HEK293 (cell line): Measurements from ENCODE around the gene SRP9.

Experiments
- CTCF ChIA-PET: fragments of 350-600 bp; formaldehyde crosslinking; extraction: SDS; loops from one replicate; lab custom pipeline; 2021; ENCODE audit warnings: antibody characterized with exemption; lab: Yijun Ruan, JAX
- POLR2A ChIA-PET: fragments of 300-600 bp; formaldehyde crosslinking; extraction: SDS; loops from one replicate; lab custom pipeline; 2020; ENCODE audit warnings: antibody characterized with exemption, inconsistent platforms; lab: Yijun Ruan, JAX
- H3K27ac ChIP-seq: fragments of 200-500 bp; sonication (Bioruptor generic); 2 replicates; pipeline ENCODE4 v1.5.1; 2014; ENCODE audit warnings: low read depth, low read length, control low read depth, inconsistent platforms; ENCODE audit errors: extremely low read depth
- H3K36me3 ChIP-seq, 2 experiments: fragments of 200-500 bp in 1 of 2; sonication (Bioruptor generic) in 1 of 2; 1 replicate in 1 of 2; 2 replicates in 1 of 2; pipeline ENCODE4 v1.5.1; 2014 to 2017; ENCODE audit warnings: inconsistent platforms in 2 of 2, low read length in 2 of 2; ENCODE audit not compliant: control insufficient read depth in 2 of 2, insufficient read depth in 1 of 2
- H3K4me1 ChIP-seq: fragments of 200-500 bp; sonication (Bioruptor generic); 2 replicates; pipeline ENCODE4 v1.5.1; 2014; ENCODE audit warnings: mild to moderate bottlenecking, low read length, inconsistent platforms; ENCODE audit not compliant: control insufficient read depth, insufficient read depth
- H3K4me3 ChIP-seq: 2 replicates; pipeline ENCODE4 v1.5.1; 2011; ENCODE audit warnings: low read depth, mild to moderate bottlenecking, control low read depth, low read length, moderate library complexity
- H3K9me3 ChIP-seq: fragments of 200-500 bp; sonication (Bioruptor generic); 2 replicates; pipeline ENCODE4 v1.5.1; 2014; ENCODE audit warnings: low read depth, low read length, inconsistent platforms; ENCODE audit not compliant: control insufficient read depth, insufficient read depth
- HOXA7 ChIP-seq: sonication (generic); formaldehyde crosslinking; IDR thresholded peaks from 2 replicates; pipeline ENCODE4 v1.8.1; 2022; ENCODE audit warnings: missing genetic modification reagents, borderline replicate concordance
- YY1 ChIP-seq: fragments of 450-650 bp; formaldehyde crosslinking; IDR thresholded peaks from 2 replicates; pipeline ENCODE4 v1.5.1; 2018; ENCODE audit warnings: missing biosample characterization, missing genetic modification characterization
- ZNF2 ChIP-seq: fragments of 450-650 bp; formaldehyde crosslinking; IDR thresholded peaks from 2 replicates; pipeline ENCODE4 v1.5.1; 2016; ENCODE audit warnings: missing biosample characterization, missing genetic modification characterization
- ZNF501 ChIP-seq: fragments of 450-650 bp; formaldehyde crosslinking; IDR thresholded peaks from 2 replicates; pipeline ENCODE4 v1.5.1; 2016; ENCODE audit warnings: missing biosample characterization, missing genetic modification characterization
- ZNF560 ChIP-seq: fragments of 450-650 bp; formaldehyde crosslinking; IDR thresholded peaks from 2 replicates; pipeline ENCODE4 v1.5.1; 2017; ENCODE audit warnings: missing biosample characterization, missing genetic modification characterization, borderline replicate concordance
- ZNF624 ChIP-seq: fragments of 450-650 bp; formaldehyde crosslinking; IDR thresholded peaks from 2 replicates; pipeline ENCODE4 v1.5.1; 2017; ENCODE audit warnings: missing biosample characterization, missing genetic modification characterization
- ZNF660 ChIP-seq: fragments of 450-650 bp; IDR thresholded peaks from 2 replicates; pipeline ENCODE4 v1.5.1; 2018; ENCODE audit warnings: missing biosample characterization, mild to moderate bottlenecking, missing genetic modification characterization
- ZNF747 ChIP-seq: fragments of 450-650 bp; formaldehyde crosslinking; IDR thresholded peaks from 2 replicates; pipeline ENCODE4 v1.5.1; 2016; ENCODE audit warnings: missing biosample characterization, missing genetic modification characterization
- ZNF76 ChIP-seq: fragments of 450-650 bp; formaldehyde crosslinking; IDR thresholded peaks from 2 replicates; pipeline ENCODE4; 2016; ENCODE audit warnings: low read depth, missing biosample characterization, missing genetic modification characterization, borderline replicate concordance
- ZNF792 ChIP-seq: fragments of 450-650 bp; formaldehyde crosslinking; IDR thresholded peaks from 2 replicates; pipeline ENCODE4 v1.5.1; 2016; ENCODE audit warnings: missing biosample characterization, missing genetic modification characterization
- TF ChIP-seq, protein P1 (sequence below): fragments of 450-650 bp; IDR thresholded peaks from 2 replicates; pipeline ENCODE4 v1.5.1; 2018; ENCODE audit warnings: missing biosample characterization, missing genetic modification characterization
- TF ChIP-seq, protein P2 (sequence below): fragments of 450-650 bp; formaldehyde crosslinking; IDR thresholded peaks from 2 replicates; pipeline ENCODE4 v1.5.1; 2016; ENCODE audit warnings: missing biosample characterization, missing genetic modification characterization, low read depth
- TF ChIP-seq, protein P3 (sequence below): fragments of 450-650 bp; formaldehyde crosslinking; IDR thresholded peaks from 2 replicates; pipeline ENCODE4 v1.5.1; 2016; ENCODE audit warnings: missing biosample characterization, missing genetic modification characterization
- TF ChIP-seq, protein P4 (sequence below): fragments of 450-650 bp; formaldehyde crosslinking; IDR thresholded peaks from 2 replicates; pipeline ENCODE4 v1.5.1; 2016; ENCODE audit warnings: missing biosample characterization, missing genetic modification characterization
- TF ChIP-seq, protein P5 (sequence below): fragments of 450-650 bp; formaldehyde crosslinking; IDR thresholded peaks from 2 replicates; pipeline ENCODE4 v1.5.1; 2016; ENCODE audit warnings: missing biosample characterization, missing genetic modification characterization
- TF ChIP-seq, protein P6 (sequence below): fragments of 450-650 bp; formaldehyde crosslinking; IDR thresholded peaks from 2 replicates; pipeline ENCODE4 v1.5.1; 2016; ENCODE audit warnings: missing biosample characterization, missing genetic modification characterization
- TF ChIP-seq, protein P7 (sequence below): fragments of 450-650 bp; formaldehyde crosslinking; IDR thresholded peaks from 2 replicates; pipeline ENCODE4 v1.5.1; 2016; ENCODE audit warnings: missing biosample characterization, missing genetic modification characterization

Gene SRP9

DNA sequence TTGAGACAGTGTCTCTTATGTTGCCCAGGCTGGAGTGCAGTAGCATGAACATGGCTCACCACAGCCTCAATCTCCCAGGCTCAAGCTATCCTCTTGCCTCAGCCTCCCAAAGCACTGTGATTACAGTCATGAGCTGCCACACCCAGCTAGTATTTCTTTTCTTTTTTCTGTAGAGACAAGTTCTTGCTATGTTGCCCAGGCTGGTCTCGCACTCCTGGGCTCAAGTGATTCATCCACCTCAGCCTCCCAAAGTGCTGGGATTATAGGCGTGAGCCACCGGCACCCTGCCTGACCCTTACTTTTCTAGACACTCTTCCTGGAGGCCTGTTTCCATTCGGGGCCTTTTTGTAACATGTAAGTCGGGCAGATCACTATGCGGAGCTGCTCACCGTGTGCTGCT, 30.1 kb upstream of the SRP9 start:
- ChIA-PET POLR2A (interaction anchor here (0.5 to 2.0 kb wide), 13 partner anchors 9 to 438 kb away, joined by 3 to 27 read pairs (median 4); partner anchors contain the start of gene ENAH), CTCF (interaction anchor here (0.6 to 2.2 kb wide), 4 partner anchors 12 to 98 kb away, joined by 3 to 12 read pairs (median 4); no protein-coding TSS in a partner anchor)
- H3K4me3 ChIP-seq: no peak overlapping the region
- H3K36me3 ChIP-seq: no peaks in the 10 kb centered on the region
- no peak overlapping the region; the same call in 1 of the 2 replicates for H3K27ac ChIP-seq
- H3K4me1 ChIP-seq: no peaks in the 10 kb centered on the region
- H3K9me3 ChIP-seq: no peaks in the 10 kb centered on the region
- TF ChIP-seq, protein P1, sequence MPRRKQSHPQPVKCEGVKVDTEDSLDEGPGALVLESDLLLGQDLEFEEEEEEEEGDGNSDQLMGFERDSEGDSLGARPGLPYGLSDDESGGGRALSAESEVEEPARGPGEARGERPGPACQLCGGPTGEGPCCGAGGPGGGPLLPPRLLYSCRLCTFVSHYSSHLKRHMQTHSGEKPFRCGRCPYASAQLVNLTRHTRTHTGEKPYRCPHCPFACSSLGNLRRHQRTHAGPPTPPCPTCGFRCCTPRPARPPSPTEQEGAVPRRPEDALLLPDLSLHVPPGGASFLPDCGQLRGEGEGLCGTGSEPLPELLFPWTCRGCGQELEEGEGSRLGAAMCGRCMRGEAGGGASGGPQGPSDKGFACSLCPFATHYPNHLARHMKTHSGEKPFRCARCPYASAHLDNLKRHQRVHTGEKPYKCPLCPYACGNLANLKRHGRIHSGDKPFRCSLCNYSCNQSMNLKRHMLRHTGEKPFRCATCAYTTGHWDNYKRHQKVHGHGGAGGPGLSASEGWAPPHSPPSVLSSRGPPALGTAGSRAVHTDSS (tag by site-specific recombination): no peak
- TF ChIP-seq ZNF501 (tag by site-specific recombination): no peak
- TF ChIP-seq, protein P2, sequence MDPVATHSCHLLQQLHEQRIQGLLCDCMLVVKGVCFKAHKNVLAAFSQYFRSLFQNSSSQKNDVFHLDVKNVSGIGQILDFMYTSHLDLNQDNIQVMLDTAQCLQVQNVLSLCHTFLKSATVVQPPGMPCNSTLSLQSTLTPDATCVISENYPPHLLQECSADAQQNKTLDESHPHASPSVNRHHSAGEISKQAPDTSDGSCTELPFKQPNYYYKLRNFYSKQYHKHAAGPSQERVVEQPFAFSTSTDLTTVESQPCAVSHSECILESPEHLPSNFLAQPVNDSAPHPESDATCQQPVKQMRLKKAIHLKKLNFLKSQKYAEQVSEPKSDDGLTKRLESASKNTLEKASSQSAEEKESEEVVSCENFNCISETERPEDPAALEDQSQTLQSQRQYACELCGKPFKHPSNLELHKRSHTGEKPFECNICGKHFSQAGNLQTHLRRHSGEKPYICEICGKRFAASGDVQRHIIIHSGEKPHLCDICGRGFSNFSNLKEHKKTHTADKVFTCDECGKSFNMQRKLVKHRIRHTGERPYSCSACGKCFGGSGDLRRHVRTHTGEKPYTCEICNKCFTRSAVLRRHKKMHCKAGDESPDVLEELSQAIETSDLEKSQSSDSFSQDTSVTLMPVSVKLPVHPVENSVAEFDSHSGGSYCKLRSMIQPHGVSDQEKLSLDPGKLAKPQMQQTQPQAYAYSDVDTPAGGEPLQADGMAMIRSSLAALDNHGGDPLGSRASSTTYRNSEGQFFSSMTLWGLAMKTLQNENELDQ (tag by site-specific recombination): no peak

DNA sequence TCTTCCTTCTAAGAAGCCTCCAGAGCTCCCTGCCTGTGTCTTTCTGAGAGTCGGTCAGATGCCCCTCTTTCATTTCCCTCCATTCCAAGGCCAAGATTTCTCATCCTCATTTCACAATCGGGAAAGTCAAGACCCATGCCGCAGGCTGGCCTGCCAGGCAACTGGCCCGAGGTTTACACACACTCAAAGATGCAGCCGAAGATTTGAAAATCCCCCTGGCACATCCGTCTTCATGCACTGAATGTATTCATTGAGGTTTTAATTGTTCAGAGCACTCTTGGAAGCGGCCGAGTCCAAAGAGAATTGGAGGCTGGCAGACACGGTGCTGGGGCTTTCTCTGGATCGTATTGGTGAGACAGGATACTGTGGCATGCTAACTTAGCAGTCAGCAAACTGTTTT, 29.1 kb upstream of the SRP9 start:
- ChIA-PET CTCF (interaction anchor here (2.2 kb wide), 1 partner anchor 24 kb away, joined by 12 read pairs; no protein-coding TSS in a partner anchor), POLR2A (interaction anchor here (0.6 kb wide), 1 partner anchor 22 kb away, joined by 16 read pairs; no protein-coding TSS in a partner anchor)
- Histone ChIP-seq H3K27ac (no peak overlapping the region), H3K9me3 (no peaks in the 10 kb centered on the region), H3K36me3 (no peaks in the 10 kb centered on the region), H3K4me1 (no peaks in the 10 kb centered on the region), H3K4me3 (no peak overlapping the region)
- no peak for TF ChIP-seq ZNF792 (tag by site-specific recombination)
- TF ChIP-seq ZNF624: no peak
- TF ChIP-seq ZNF2 (tag by site-specific recombination): no peak
- no peak for TF ChIP-seq ZNF560 (tag by site-specific recombination)
- TF ChIP-seq HOXA7 (CRISPR knock-in tag): no peak
- TF ChIP-seq, protein P3, sequence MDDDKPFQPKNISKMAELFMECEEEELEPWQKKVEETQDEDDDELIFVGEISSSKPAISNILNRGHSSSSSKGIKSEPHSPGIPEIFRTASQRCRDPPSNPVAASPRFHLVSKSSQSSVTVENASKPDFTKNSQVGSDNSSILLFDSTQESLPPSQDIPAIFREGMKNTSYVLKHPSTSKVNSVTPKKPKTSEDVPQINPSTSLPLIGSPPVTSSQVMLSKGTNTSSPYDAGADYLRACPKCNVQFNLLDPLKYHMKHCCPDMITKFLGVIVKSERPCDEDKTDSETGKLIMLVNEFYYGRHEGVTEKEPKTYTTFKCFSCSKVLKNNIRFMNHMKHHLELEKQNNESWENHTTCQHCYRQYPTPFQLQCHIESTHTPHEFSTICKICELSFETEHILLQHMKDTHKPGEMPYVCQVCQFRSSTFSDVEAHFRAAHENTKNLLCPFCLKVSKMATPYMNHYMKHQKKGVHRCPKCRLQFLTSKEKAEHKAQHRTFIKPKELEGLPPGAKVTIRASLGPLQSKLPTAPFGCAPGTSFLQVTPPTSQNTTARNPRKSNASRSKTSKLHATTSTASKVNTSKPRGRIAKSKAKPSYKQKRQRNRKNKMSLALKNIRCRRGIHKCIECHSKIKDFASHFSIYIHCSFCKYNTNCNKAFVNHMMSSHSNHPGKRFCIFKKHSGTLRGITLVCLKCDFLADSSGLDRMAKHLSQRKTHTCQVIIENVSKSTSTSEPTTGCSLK (tag by site-specific recombination): no peak
- no peak for TF ChIP-seq ZNF660 (tag by site-specific recombination)
- TF ChIP-seq, protein P4, sequence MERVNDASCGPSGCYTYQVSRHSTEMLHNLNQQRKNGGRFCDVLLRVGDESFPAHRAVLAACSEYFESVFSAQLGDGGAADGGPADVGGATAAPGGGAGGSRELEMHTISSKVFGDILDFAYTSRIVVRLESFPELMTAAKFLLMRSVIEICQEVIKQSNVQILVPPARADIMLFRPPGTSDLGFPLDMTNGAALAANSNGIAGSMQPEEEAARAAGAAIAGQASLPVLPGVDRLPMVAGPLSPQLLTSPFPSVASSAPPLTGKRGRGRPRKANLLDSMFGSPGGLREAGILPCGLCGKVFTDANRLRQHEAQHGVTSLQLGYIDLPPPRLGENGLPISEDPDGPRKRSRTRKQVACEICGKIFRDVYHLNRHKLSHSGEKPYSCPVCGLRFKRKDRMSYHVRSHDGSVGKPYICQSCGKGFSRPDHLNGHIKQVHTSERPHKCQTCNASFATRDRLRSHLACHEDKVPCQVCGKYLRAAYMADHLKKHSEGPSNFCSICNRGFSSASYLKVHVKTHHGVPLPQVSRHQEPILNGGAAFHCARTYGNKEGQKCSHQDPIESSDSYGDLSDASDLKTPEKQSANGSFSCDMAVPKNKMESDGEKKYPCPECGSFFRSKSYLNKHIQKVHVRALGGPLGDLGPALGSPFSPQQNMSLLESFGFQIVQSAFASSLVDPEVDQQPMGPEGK: no peak
- no peak for TF ChIP-seq ZNF747
- TF ChIP-seq, protein P5, sequence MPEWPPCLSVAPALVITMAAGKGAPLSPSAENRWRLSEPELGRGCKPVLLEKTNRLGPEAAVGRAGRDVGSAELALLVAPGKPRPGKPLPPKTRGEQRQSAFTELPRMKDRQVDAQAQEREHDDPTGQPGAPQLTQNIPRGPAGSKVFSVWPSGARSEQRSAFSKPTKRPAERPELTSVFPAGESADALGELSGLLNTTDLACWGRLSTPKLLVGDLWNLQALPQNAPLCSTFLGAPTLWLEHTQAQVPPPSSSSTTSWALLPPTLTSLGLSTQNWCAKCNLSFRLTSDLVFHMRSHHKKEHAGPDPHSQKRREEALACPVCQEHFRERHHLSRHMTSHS (tag by site-specific recombination): no peak
- no peak for TF ChIP-seq YY1 (tag by site-specific recombination)
- TF ChIP-seq, protein P6, sequence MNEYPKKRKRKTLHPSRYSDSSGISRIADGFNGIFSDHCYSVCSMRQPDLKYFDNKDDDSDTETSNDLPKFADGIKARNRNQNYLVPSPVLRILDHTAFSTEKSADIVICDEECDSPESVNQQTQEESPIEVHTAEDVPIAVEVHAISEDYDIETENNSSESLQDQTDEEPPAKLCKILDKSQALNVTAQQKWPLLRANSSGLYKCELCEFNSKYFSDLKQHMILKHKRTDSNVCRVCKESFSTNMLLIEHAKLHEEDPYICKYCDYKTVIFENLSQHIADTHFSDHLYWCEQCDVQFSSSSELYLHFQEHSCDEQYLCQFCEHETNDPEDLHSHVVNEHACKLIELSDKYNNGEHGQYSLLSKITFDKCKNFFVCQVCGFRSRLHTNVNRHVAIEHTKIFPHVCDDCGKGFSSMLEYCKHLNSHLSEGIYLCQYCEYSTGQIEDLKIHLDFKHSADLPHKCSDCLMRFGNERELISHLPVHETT (tag by site-specific recombination): no peak
- TF ChIP-seq ZNF76: no peak
- TF ChIP-seq, protein P7, sequence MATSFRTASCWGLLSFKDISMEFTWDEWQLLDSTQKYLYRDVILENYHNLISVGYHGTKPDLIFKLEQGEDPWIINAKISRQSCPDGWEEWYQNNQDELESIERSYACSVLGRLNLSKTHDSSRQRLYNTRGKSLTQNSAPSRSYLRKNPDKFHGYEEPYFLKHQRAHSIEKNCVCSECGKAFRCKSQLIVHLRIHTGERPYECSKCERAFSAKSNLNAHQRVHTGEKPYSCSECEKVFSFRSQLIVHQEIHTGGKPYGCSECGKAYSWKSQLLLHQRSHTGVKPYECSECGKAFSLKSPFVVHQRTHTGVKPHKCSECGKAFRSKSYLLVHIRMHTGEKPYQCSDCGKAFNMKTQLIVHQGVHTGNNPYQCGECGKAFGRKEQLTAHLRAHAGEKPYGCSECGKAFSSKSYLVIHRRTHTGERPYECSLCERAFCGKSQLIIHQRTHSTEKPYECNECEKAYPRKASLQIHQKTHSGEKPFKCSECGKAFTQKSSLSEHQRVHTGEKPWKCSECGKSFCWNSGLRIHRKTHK (tag by site-specific recombination): no peak
